ENCODE data around the gene SLC29A1.

SLC29A1 gene

DNA sequence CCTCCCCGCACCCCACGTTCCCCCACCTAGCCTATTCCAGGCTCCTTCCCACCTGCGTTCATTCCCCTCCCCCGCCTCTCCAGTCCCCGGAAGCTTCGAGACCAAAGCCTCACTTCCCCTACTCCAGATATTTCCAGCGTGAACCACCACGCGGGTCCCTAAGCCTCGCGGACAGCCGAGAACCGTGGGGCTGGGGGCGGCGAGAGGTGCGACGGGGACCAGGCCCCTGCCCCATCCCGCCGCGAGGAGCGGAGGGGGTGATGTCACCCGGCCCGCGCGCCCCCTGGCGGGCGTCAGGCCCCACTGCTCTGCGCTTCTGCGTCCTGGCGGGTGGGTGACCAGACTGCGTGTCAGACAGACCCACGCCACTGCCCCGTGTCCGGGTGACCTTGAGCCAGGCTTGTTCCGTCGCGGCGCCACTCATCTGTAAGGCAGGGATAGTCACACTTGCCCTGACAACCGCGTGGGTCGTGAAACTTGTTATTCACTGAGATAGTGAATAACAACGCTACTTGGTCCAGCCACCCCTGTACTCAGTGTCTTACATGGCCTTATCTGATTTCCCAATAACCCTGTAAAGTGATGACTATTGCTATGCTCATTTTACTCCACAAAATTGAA, 14.5 kb downstream of the SLC29A1 start:
- peak; percentile 57 for DNase-seq

DNA sequence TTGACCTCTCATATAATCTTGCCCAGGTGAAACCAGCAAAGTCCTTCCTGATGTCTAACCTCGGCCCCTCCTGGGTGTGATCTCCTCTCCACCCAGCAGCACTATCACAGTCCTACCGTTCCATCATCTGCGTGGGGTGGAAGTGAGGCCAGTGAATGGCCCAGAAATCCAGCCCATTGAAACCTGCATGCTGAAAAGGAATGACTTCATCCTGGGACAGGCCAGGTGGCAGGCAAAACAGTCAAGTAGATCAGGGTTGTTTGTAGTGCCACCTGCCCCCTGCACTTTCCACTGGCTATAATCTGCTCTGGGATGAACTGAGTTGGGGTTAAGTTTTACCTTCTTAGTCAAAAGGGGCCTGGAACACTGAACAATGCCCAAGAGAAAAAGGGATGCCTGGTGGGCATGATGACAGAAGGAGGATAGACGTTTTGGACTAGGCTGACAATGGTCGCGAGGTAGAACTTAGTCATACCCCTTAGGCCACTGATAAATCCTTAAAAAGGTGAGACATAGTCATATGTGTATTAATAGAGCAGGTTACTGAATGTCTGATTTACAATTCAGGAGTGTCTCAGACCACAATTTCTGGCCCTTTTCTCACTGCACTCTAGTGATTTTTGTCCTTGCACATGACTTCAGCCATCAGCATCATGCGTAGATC, 15.4 kb downstream of the SLC29A1 start:
- no peak for DNase-seq

DNA sequence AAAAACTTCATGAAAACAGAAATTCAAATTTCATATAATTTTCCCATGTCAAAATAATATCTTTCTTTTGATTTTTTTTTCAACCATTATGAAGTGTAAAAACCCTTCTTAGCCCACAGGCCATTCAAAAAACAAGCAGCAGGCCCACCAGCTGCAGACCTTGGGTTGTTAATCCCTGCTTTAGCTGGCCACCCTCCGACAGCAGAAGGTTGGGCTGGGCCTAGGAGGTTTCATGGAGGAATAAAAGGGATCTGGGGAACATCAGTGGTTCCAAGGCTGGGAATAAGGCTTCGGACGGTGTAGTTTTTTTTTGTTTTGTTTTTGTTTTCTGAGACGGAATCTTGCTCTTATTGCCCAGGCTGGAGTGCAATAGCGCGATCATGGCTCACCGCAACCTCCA, 19.9 kb downstream of the SLC29A1 start:
- no peak for DNase-seq

DNA sequence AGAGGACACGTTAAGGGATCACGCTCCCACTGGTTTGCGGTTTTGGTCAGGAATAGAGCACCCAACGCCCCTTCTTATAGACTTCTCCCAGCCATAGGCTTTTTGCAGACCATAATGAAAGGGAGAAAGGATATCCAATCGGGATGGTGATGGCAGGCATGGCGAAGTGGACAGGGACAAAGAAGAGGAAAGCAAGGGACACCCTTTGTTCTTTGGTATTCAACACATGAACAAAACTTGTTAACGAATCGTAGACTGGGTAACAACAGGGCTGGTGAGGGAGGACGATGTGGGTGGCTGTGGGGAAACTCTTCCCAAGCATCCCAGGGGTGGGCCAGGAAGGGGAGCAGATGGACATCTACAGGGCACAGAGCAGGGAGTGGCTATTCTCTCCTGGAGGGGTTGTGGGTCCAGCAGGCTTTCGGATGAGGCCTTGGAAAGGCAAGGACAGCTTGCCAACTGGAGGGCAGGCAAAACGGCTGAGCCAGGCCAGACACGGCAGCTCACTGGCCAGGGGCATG, 22.1 kb downstream of the SLC29A1 start:
- DNase-seq: no peak

DNA sequence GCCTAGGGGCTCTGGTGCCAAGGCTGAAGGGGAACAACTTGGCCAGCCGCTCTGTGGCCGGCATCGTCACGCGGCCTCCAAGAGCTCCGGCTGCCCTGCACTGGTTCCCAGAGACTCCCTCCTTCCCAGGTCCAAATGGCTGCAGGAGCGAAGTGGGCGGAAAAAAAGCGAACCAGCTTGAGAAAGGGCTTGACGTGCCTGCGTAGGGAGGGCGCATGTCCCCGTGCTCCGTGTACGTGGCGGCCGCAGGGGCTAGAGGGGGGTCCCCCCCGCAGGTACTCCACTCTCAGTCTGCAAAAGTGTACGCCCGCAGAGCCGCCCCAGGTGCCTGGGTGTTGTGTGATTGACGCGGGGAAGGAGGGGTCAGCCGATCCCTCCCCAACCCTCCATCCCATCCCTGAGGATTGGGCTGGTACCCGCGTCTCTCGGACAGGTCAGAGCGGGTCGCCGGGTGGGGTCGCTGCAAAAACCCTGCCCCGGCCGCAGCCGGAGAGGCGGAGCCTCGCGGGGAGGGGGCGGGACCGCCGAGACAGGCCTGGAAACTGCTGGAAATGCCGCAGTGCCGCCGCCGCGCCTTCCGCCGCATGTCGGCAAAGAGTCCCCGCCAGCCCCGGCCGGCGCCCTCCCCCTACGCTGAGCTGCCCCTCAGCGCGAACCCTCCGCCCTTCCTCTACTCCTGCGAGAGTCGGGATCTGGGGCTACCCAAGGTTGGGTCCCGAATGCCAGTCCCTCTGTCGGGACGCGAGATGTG, 22.7 kb downstream of the SLC29A1 start:
- peak; percentile 83 for DNase-seq

DNA sequence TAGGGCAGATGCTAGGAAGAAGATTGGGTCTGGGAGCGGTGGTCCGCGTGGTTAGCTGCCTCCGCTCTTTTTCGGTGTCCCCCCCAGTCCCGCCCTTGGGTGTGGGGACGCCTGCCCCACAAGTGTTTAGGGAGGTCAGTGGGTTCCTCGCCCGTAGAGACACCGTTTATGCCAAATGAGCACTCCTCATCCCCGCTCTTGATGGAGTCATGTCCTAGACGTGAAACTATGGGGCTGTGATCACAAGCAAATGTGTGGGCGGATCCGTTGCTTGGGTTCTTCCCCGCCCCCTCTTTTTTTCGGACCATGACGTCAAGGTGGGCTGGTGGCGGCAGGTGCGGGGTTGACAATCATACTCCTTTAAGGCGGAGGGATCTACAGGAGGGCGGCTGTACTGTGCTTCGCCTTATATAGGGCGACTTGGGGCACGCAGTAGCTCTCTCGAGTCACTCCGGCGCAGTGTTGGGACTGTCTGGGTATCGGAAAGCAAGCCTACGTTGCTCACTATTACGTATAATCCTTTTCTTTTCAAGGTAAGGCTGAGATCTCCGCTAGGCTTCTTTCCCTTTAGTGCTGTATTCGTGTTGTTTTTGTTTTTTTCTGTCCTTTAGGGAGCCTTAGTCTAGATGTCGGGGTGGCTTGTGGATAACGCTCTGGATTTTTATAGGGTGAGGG, 23.4 kb downstream of the SLC29A1 start, which contains the start of gene HSP90AB1:
TSS of gene HSP90AB1 (plus strand) at position 439 of the 675 bp plus-strand sequence. CDS start 1,529 bp downstream, outside the sequence.
- peak; percentile 98 for DNase-seq

DNA sequence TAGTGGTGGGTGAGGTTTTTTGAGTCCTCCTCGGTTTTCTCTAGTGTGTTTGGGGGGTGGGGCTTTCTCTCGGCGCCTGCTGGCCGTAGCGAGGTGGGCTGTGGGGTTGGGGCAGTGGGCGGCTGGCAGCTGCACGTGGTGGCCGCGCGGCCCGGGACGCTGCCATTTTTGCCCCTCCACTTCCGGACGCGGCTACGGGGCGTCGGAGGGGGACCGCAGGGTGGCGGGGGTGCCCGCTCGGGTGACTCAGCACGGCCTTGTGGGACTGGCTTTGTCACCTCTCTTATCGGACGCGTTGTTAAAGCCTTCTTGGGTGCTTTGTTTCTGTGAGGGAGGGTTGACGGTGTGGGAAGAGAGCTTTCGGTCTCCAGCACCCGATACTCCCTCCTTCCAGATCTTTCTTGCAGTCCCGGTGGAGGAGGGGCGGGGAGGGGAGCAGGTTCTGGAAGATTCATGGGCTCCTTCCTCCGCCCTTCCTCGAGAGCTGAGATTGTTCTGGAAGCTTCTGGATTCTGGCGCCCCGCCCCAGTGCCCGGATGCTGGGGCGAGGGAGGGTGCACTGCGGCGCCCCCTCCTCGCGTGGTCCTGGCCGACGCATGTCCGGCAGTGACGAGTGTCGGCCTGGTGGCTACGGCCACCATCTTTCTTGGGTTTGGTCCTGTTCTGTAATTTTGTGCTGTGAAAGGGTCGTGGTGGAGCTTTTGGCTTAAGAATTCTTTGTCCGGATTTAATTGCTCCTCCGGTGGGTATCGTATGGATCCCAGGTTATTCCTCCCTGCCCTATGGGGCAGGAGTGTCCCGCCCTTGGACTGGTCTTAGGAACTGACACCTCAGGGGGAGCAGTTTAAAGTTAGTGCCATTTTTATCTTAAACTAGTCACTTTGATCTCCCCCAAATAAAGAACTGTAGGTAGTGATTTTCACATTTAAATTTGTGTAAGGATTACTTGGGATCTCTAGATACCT, 24.2 kb downstream of the SLC29A1 start:
- peak; percentile 57 for DNase-seq

DNA sequence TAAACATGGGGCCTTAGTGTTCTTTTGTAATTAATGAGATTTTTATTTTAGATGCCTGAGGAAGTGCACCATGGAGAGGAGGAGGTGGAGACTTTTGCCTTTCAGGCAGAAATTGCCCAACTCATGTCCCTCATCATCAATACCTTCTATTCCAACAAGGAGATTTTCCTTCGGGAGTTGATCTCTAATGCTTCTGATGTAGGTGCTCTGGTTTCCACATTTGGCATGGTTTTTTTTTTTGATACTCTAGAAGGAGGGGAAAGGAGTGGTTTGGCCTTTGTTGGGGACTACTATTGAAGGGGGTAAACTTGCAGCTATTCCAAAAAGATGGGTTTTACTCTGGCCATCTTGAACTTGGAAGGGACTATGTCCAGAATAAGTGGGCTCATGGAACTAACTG, 25.2 kb downstream of the SLC29A1 start:
- DNase-seq: no peak

DNA sequence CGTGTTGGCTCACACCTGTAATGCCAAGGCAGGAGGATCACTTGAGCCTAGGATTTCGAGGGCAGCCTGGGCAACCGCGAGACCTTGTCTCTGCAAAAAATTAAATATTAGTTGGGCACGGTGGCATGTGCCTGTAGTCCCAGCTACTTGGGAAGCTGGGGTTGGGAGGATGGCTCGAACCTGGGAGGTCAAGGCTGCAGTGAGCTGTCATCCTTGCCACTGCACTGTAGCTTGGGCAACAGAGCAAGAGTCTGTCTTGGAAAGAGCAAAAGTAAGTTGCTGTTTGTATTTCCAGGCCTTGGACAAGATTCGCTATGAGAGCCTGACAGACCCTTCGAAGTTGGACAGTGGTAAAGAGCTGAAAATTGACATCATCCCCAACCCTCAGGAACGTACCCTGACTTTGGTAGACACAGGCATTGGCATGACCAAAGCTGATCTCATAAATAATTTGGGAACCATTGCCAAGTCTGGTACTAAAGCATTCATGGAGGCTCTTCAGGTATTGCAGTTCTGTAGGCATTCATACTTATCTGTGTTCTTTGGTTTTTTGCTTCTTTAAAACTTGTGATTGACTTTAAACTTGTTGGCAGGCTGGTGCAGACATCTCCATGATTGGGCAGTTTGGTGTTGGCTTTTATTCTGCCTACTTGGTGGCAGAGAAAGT, 25.8 kb downstream of the SLC29A1 start:
- DNase-seq: no peak

DNA sequence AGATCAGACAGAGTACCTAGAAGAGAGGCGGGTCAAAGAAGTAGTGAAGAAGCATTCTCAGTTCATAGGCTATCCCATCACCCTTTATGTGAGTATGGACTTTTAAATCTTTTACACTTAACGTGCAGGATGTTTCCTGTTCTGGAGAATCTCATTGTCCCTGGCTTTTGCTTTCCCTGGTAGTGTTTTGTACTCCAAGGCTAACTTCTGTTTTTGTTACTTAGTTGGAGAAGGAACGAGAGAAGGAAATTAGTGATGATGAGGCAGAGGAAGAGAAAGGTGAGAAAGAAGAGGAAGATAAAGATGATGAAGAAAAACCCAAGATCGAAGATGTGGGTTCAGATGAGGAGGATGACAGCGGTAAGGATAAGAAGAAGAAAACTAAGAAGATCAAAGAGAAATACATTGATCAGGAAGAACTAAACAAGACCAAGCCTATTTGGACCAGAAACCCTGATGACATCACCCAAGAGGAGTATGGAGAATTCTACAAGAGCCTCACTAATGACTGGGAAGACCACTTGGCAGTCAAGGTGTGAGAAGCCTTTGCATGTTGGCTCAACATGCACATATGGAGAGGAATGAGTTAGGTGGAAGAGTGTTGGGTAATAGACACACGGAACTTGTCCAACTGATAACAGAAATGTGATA, 26.8 kb downstream of the SLC29A1 start:
- no peak for DNase-seq

DNA sequence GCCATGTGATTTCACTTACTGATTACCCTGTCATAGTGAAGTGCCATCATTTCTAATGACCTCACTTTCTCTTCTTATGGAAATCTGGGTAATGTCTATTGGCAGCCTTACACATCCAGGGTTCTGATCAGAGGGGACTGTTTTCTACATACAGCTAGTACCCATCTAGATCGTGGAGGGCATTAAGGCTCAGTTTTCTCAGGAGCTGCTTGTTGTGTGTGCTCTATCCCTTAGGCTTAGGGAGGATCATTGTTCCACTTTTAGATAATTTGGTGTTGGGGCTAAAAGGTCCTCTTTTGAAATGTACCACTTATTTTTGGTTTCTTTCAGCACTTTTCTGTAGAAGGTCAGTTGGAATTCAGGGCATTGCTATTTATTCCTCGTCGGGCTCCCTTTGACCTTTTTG, 27.3 kb downstream of the SLC29A1 start:
- DNase-seq: no peak

DNA sequence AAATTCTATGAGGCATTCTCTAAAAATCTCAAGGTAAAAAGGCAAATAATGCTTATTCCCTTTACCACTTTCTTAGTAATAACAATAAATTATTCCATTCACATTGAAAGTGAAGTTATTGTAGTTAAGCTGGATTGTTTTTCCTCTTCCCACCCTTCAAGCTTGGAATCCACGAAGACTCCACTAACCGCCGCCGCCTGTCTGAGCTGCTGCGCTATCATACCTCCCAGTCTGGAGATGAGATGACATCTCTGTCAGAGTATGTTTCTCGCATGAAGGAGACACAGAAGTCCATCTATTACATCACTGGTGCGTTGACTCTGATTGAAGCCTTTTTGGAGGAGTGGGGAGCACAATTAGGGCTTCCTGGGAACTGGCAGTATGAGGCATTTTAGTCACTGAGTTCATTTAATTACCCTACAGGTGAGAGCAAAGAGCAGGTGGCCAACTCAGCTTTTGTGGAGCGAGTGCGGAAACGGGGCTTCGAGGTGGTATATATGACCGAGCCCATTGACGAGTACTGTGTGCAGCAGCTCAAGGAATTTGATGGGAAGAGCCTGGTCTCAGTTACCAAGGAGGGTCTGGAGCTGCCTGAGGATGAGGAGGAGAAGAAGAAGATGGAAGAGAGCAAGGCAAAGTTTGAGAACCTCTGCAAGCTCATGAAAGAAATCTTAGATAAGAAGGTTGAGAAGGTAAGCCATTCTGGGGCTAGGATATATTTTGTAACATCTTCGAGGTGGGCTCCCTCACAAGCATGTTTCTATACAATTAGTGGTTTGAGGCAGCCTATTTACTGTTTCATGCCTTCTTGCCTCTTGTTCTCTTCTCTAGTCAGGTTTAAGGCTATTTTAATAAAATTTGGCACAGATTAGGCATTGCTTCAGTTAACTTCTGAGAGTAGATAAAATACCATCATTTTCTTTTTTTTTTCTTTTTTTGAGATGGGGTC, 28.5 kb downstream of the SLC29A1 start:
- DNase-seq: no peak

DNA sequence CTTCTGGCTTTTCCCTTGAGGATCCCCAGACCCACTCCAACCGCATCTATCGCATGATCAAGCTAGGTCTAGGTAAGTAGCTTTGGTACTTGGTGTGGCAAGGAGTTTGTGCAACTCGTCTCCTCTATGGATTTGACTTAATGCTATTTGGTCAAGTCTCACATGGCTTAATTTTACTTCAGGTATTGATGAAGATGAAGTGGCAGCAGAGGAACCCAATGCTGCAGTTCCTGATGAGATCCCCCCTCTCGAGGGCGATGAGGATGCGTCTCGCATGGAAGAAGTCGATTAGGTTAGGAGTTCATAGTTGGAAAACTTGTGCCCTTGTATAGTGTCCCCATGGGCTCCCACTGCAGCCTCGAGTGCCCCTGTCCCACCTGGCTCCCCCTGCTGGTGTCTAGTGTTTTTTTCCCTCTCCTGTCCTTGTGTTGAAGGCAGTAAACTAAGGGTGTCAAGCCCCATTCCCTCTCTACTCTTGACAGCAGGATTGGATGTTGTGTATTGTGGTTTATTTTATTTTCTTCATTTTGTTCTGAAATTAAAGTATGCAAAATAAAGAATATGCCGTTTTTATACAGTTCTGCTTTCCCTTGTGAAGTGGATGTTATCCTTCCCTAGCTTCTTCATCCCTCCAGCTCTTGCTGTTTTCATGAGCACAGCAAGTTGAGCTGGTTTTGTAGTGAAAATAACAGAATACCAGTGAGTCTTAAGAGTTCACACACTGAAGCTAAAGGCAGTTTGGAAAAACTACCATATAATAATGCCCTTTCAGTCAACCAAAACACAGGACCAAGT, 30.1 kb downstream of the SLC29A1 start:
- peak; percentile 39 for DNase-seq

DNA sequence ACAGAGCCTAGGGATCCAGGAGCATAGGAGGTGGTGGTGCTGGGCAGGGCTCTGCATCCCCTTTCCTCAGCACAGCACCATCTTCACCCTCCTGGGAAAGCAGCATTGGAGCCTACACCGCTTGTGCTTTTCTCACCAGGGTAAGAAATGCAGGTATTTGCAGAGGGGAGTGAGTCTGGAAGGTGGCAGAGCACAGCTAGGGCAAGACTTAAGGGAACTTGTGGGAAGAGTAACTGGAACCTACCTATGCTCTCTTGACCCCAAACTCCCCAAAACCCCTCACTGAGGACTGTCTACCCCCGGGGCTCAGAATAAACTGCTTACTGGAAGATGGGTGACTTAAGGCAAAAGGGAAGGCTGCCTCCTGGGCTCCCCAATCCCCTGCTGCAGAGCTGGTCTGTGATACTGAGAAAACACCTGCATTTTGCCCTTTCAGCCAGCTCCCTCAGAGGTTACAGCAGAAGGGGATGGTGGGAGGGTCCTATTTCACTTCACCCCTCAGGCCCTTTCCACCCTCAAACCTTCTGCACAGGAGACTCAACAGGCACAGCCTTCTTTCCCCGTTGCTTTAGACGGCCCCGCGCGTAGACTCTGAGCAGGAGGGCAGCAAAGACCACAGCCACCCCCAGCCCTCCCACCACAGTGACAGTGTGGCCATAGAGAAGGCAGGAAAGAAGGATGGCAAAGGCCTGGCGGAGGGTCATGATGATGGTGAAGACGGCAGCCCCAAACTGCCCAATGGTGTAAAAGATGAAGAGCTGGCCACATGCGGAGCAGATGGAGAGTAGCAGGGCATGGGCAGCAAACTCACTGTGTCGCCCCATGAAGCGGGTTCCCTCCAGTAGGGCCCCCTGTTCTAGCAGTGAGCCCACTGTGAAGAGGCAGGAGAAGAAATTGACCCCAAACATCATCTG, 31.1 kb downstream of the SLC29A1 start:
- DNase-seq: peak; percentile 14

DNA sequence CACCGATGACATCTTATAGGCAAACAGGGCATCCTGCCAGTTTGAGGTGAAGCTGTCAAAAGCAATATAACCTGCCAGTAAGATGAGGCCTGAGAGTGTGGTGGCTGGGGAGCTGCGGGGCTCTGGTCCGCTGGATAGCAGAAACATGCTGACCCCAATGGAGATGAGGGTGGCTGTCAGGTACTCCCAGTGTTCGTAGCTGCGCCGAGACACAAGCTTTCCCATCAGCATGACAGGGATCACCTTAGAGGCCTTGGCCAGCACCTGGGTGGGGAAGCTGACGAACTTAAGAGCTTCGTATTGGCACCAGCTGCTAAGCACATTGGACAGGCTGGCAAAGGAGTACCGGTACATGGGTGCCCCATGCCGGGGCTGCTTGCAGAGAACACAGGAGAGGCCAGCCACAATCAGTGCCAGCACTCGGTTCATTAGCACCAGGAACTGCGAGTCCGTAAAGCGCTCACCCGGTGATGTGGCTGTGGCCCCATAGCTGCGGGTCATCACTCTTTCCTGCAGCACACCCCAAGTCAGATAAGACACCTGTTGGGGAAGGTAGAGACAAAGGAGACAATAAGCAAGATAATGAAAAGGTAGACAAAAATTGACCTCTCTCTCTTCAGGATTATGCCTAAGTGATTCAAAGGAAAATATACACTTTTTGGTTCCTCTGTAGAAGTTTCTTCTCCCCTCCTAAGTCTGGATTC, 31.9 kb downstream of the SLC29A1 start:
- peak; percentile 7 for DNase-seq
